ENCODE measurements around the gene NTRK1. TPM values are rescaled to one million over a fixed set of nuclear protein-coding genes. Genes with fewer than 3 reads are reported as not detected.

NTRK1 gene
- 1 to 10 TPM; 4.4 to 6.1 TPM for total RNA-seq

DNA sequence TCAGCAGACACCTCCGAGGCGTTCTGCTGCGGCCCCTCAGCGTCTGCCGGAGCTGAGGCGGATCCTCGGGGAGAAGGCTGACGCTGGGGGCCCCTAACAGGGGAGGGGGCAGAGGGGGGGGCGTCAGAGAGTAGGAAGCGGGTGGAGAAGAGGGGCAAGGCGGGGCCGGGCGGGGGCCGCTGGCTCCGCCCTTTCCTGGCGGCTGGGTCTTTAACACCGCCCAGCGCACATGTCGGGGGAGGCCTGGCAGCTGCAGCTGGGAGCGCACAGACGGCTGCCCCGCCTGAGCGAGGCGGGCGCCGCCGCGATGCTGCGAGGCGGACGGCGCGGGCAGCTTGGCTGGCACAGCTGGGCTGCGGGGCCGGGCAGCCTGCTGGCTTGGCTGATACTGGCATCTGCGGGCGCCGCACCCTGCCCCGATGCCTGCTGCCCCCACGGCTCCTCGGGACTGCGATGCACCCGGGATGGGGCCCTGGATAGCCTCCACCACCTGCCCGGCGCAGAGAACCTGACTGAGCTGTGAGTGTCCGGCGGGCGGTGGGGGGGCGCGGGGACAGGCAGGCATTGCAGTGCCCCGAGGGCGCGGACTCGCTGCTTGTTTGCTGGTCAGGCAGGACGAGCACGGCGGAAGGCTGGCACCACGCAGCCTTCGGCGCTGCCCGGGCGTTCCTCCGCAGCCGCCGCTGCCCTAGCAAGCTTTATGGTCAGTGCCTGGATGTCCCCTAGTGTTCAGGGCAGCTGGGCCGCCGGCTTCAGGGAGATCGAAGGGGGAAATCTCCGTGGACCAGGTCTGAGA is at the start of gene NTRK1:
NTRK1 (plus strand) TSS at position 238 of the 796 bp plus-strand sequence; CDS start at position 308, 70 bp downstream.
- Mint-ChIP-seq H3K27ac (no peak within 1 kb of the TSS), H3K4me1 (peaks cover 29% of the 10 kb centered on the region)

DNA sequence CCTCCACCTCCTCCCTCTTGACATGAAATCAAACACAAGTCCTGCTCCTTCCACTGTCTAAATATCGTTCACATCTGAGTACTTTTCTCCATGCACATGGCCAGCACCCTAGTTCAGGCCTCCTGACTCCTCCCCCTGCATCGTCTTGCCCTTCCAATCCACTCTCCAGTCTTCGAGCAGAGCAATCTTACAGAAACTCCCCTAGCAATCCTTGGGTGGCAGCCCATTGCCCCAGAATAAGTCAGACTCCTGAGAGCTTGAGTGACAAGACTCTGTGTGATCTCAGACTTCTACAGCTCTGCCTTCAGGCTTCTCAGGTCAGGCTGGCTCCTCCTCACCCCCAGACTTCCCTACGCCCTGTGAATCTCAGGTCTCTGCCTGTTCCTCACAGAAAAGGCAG is 49.5 kb upstream of the NTRK1 start:
- DNase-seq, result peak; percentile 12
- H3K36me3 Mint-ChIP-seq (ENCODE audit: low read depth), result peaks cover 92% of the 10 kb centered on the region
- POLR2A ChIA-PET, result no interaction called here
- peak overlapping the region; percentile 100 for H3K27ac Mint-ChIP-seq
- peak overlapping the region; percentile 93 for H3K4me3 Mint-ChIP-seq
- intact Hi-C loops (cut with DNase I, micrococcal nuclease), result loop anchor here in 1 of 2 experiments (5.0 kb wide), 1 partner anchor 51 kb away; the partner anchor contains the start of gene NTRK1
- ATAC-seq, result no peak
- no peaks in the 10 kb centered on the region for H3K27me3 Mint-ChIP-seq
- CTCF ChIA-PET, result interaction anchor here (0.7 to 2.3 kb wide), 5 partner anchors 10 to 358 kb away, joined by 3 to 8 read pairs (median 6); partner anchors contain the start of genes INSRR and NTRK1
- peaks cover 70% of the 10 kb centered on the region for H3K4me1 Mint-ChIP-seq
- no peaks in the 10 kb centered on the region for H3K9me3 Mint-ChIP-seq (ENCODE audit: low read depth)

More for the DNA sequence above, at the start of gene NTRK1:
- POLR2A ChIA-PET, result interaction anchor here (0.6 to 2.0 kb wide), 5 partner anchors 45 to 158 kb away, joined by 3 to 7 read pairs (median 4); no protein-coding TSS in a partner anchor
- intact Hi-C loops (cut with DNase I, micrococcal nuclease), result loop anchor here (1.0 to 5.0 kb wide), 10 partner anchors 22 to 174 kb away; partner anchors contain the start of gene SH2D2A (in 1 of the 2)
- Mint-ChIP-seq H3K36me3 (ENCODE audit: low read depth) (no peaks in the 10 kb centered on the region), H3K27me3 (peaks cover 45% of the 10 kb centered on the region), H3K9me3 (ENCODE audit: low read depth) (no peaks in the 10 kb centered on the region), H3K4me3 (peak within 1 kb of the TSS; percentile 56)
- ATAC-seq, result peak; percentile 63
- DNase-seq, result peak; percentile 76
- CTCF ChIA-PET, result interaction anchor here (0.5 to 6.7 kb wide), 36 partner anchors 11 to 350 kb away, joined by 3 to 109 read pairs (median 5); partner anchors contain the start of genes ISG20L2, METTL25B, MRPL24 and PRCC

DNA sequence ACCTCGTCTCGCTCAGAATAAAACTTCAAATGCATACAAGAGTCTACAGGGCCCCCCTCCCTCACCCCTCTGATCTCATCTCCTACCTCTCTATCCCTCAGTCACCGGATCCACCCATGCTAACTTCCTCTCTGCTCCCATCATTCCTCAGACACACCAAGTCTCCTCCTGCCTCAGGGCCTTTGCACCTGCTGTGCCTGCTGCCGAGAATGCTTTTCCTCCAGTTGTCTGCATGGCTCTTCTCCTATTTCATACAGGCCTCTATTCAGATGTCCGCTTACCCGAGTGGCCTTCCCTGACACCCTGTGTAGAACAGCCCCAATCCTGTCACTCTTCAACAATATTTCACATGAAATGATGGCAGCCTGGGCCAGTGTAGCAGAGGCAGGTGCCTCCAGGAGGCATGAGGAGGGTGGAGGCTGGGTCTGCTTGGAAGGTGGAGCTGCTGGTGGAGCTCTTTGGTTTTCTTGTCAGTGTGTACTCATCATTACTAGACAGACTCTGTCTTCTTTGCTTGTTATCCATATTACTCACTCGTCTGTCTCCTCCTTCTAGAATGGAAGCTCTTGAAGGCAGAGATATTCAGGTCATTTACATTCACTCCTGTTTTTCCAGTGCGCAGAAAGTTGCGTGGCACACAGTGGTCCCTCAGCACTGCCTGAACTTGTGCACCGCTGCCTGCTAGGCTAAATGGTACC is 48.2 kb upstream of the NTRK1 start:
- H3K27ac Mint-ChIP-seq, result peak overlapping the region; percentile 100
- CTCF ChIA-PET, result interaction anchor here (0.6 to 5.6 kb wide), 6 partner anchors 10 to 86 kb away, joined by 3 to 28 read pairs (median 4); partner anchors contain the start of gene NTRK1
- peaks cover 70% of the 10 kb centered on the region for H3K4me1 Mint-ChIP-seq
- no peak for ATAC-seq
- H3K36me3 Mint-ChIP-seq (ENCODE audit: low read depth), result peaks cover 85% of the 10 kb centered on the region
- peak; percentile 37 for DNase-seq
- H3K27me3 Mint-ChIP-seq, result no peaks in the 10 kb centered on the region
- intact Hi-C loops (cut with DNase I, micrococcal nuclease), result loop anchor here in 1 of 2 experiments (5.0 kb wide), 1 partner anchor 50 kb away; the partner anchor contains the start of gene NTRK1
- peak overlapping the region; percentile 93 for H3K4me3 Mint-ChIP-seq
- H3K9me3 Mint-ChIP-seq (ENCODE audit: low read depth), result no peaks in the 10 kb centered on the region
- POLR2A ChIA-PET, result interaction anchor here (1.0 to 1.1 kb wide), 2 partner anchors 45 to 47 kb away, joined by 3 read pairs; partner anchors contain the start of gene PRCC

DNA sequence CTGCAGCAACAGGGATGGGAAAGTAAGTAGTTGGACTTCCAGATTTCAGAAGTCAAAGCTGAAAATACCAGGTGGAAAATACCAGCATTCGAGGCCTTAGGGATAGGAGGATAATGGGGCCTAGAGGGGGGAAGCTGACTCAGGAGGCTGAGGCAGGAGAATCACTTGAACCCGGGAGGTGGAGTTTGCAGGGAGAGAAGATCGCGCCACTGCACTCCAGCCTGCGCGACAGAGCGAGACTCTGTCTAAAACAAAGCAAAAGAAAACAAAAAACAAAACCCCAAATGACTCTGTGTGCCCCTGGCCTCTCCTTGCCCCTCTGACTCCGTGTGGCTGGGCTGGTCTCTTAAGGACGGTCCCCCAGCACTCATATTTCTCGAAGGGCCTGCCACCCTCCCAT is 47.4 kb upstream of the NTRK1 start:
- Mint-ChIP-seq H3K4me1 (peaks cover 66% of the 10 kb centered on the region), H3K4me3 (peak overlapping the region; percentile 93), H3K27ac (peak overlapping the region; percentile 100), H3K27me3 (no peaks in the 10 kb centered on the region), H3K36me3 (ENCODE audit: low read depth) (peaks cover 76% of the 10 kb centered on the region), H3K9me3 (ENCODE audit: low read depth) (no peaks in the 10 kb centered on the region)
- DNase-seq (no peak), ATAC-seq (no peak)
- CTCF ChIA-PET, result interaction anchor here (1.0 to 5.6 kb wide), 6 partner anchors 9 to 87 kb away, joined by 3 to 28 read pairs (median 5); partner anchors contain the start of genes INSRR and NTRK1
- intact Hi-C loops (cut with DNase I, micrococcal nuclease), result loop anchor here in 1 of 2 experiments (5.0 kb wide), 1 partner anchor 49 kb away; the partner anchor contains the start of gene NTRK1
- POLR2A ChIA-PET, result interaction anchor here (0.9 to 1.1 kb wide), 3 partner anchors 11 to 46 kb away, joined by 3 read pairs; partner anchors contain the start of gene PRCC

DNA sequence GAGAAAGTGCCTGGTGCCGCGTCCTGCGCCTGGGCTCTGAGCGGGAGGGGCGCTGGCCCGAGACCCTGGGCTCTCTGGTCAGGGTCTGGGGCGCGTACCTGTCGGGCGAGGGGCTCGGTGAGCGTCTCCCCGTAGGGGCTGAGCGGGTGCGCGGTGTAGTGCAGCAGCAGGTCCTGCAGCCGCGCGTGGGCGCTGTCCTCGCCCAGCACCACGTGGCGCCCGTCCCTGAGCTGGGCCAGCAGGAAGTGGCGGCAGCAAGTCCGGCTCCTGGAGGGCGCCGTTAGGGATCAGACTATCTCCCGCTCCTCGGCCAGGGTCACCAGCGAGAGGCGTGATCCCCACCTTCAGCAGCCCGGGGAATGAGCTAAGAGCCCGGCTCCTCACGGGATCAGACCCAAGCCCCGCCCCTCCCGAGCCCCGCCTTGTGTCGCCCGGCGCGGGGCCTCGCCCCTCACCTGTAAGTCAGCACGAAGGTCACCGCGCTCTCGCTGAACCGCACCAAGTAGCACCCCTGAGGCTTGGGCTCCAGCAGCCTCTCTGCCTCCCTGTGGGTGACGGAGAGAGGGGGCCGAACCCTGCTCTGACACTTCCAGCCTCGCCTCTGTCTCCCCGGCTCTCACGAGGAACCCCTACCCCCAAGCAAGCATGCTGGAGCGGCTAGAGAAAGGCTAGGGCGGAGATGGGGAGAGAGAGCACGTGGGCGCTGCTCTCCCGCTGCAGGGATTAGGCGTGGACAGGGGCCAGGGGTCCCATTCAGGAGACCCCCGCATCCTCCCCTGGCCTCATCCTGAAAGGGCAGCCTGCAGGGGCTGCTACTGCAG is 46.7 kb upstream of the NTRK1 start:
- intact Hi-C loops (cut with DNase I, micrococcal nuclease), result loop anchor here in 1 of 2 experiments (2.0 to 5.0 kb wide), 3 partner anchors 13 to 48 kb away; partner anchors contain the start of genes NTRK1 and PRCC
- H3K36me3 Mint-ChIP-seq (ENCODE audit: low read depth), result peaks cover 71% of the 10 kb centered on the region
- H3K27me3 Mint-ChIP-seq, result no peaks in the 10 kb centered on the region
- no peaks in the 10 kb centered on the region for H3K9me3 Mint-ChIP-seq (ENCODE audit: low read depth)
- peak overlapping the region; percentile 93 for H3K4me3 Mint-ChIP-seq
- ATAC-seq (peak; percentile 38), DNase-seq (peak; percentile 86)
- H3K4me1 Mint-ChIP-seq, result peaks cover 61% of the 10 kb centered on the region
- ChIA-PET CTCF (interaction anchor here (0.7 to 5.6 kb wide), 7 partner anchors 8 to 88 kb away, joined by 3 to 28 read pairs (median 4); partner anchors contain the start of gene INSRR), POLR2A (interaction anchor here (0.7 to 1.1 kb wide), 5 partner anchors 11 to 85 kb away, joined by 3 to 5 read pairs (median 3); partner anchors contain the start of genes ISG20L2 and PRCC)
- peak overlapping the region; percentile 100 for H3K27ac Mint-ChIP-seq

DNA sequence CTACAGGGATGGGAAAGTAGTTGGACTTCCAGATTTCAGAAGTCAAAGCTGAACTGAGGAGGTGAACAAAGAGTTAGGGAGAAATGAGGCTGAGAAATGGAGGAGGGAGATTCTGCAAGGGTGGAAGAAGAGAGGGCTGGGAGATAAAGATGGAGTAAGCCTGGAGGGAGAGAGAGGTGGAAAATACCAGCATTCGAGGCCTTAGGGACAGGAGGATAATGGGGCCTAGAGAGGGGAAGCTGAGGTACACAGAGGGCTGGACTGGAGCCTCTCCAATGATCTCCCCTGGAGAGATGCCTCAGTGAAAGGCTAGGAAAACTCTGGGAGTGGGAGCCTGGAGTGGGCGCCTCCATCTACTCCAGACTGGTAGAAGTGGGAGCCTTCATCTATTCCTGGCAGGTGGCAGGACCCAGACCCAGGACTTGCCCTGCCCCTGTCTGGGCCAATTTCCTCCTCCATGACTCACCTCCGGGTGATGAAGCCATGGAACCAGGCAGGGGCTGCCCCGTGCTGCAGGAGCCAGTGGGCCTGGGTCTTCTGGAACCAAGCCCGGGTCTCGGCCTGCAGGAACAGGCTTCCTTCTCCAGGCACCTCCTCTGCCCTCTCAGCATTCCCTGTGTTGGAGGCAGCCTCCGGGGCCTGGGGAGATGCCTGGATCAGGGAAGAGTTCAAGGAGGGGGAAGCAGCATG is 45.9 kb upstream of the NTRK1 start:
- ChIA-PET POLR2A (interaction anchor here (0.9 to 1.1 kb wide), 3 partner anchors 23 to 48 kb away, joined by 3 to 5 read pairs (median 3); partner anchors contain the start of gene PRCC), CTCF (interaction anchor here (0.7 to 5.6 kb wide), 8 partner anchors 8 to 88 kb away, joined by 3 to 28 read pairs (median 4); partner anchors contain the start of gene INSRR)
- Mint-ChIP-seq H3K4me1 (peaks cover 56% of the 10 kb centered on the region), H3K36me3 (ENCODE audit: low read depth) (peaks cover 65% of the 10 kb centered on the region), H3K9me3 (ENCODE audit: low read depth) (no peaks in the 10 kb centered on the region), H3K27ac (peak overlapping the region; percentile 100), H3K27me3 (no peaks in the 10 kb centered on the region), H3K4me3 (peak overlapping the region; percentile 93)
- intact Hi-C loops (cut with DNase I, micrococcal nuclease), result loop anchor here in 1 of 2 experiments (2.0 to 5.0 kb wide), 3 partner anchors 14 to 48 kb away; partner anchors contain the start of genes NTRK1 and PRCC
- ATAC-seq, result no peak
- peak; percentile 74 for DNase-seq

DNA sequence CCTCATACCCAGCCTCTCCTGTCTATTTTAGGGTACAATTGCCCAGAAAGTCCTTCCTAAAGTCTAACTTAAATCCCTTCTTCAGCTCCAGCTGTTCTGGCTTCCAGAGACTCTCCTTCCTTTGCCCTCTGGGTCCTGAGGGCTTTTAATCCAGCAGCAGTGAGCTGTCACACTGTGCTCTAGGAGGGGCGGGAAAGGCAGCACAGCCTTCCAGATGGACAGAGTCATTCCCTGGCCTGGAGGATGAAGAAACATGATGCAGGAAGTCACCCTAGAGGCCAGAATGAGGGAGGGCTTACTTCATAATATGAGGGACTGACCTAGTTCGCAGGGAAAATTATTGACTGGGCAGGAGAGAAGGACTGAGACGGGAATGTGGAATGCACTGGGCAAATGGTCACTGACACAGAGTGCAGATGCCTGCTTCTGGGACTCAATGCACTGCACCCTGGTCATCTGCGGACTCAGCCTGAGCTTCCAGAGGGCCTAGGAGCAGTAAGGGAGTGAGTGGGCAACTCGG is 45.3 kb upstream of the NTRK1 start:
- Mint-ChIP-seq H3K4me3 (peak overlapping the region; percentile 93), H3K27ac (peak overlapping the region; percentile 100), H3K9me3 (ENCODE audit: low read depth) (no peaks in the 10 kb centered on the region), H3K27me3 (no peaks in the 10 kb centered on the region), H3K4me1 (peaks cover 51% of the 10 kb centered on the region), H3K36me3 (ENCODE audit: low read depth) (peaks cover 60% of the 10 kb centered on the region)
- ChIA-PET POLR2A (interaction anchor here (0.6 to 2.1 kb wide), 3 partner anchors 46 to 617 kb away, joined by 3 to 6 read pairs (median 3); partner anchors contain the start of genes ISG20L2 and METTL25B), CTCF (interaction anchor here (0.6 to 5.6 kb wide), 5 partner anchors 22 to 89 kb away, joined by 3 to 28 read pairs (median 8); partner anchors contain the start of genes INSRR and NTRK1)
- ATAC-seq, result no peak
- intact Hi-C loops (cut with DNase I, micrococcal nuclease), result loop anchor here in 1 of 2 experiments (2.0 kb wide), 2 partner anchors 15 to 49 kb away; partner anchors contain the start of gene PRCC
- peak; percentile 5 for DNase-seq

DNA sequence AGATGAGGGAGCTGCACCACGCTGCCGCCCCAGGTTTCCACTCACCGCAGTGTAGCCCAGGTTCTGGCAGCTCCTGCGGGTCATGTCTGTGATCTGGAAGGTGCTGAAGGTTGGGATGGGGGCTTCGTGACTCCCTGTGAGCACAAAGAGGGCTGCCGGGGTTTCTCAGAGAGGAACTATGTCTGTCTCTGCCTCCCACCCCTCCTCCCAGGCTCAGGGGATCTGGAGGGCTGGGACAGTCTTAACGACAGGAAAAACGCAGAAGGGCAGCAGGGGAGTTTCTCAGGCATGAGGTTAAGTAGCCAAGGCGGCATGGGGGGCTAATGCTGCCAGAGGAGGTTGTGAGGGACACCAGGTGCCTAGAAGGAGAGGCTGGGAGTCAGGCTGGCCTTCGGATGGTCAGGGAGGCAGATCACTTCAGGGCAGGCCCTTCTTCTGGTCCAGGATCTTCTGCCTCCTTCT is 44.7 kb upstream of the NTRK1 start:
- no peak for ATAC-seq
- H3K27ac Mint-ChIP-seq, result peak overlapping the region; percentile 100

More for the DNA sequence above, 44.7 kb upstream of the NTRK1 start:
- Mint-ChIP-seq H3K27me3 (no peaks in the 10 kb centered on the region), H3K4me1 (peaks cover 52% of the 10 kb centered on the region), H3K4me3 (peak overlapping the region; percentile 93), H3K36me3 (ENCODE audit: low read depth) (peaks cover 56% of the 10 kb centered on the region), H3K9me3 (ENCODE audit: low read depth) (no peaks in the 10 kb centered on the region)
- DNase-seq, result peak; percentile 22
- intact Hi-C loops (cut with DNase I, micrococcal nuclease), result loop anchor here (1.0 to 2.0 kb wide), 10 partner anchors 15 to 322 kb away; partner anchors contain the start of genes ISG20L2 (in 2 of the 2), METTL25B (in 2 of the 2), PRCC (in 2 of the 2) and ETV3 (in 1 of the 2)
- ChIA-PET POLR2A (interaction anchor here (0.6 to 2.1 kb wide), 2 partner anchors 87 to 617 kb away, joined by 3 to 6 read pairs; partner anchors contain the start of genes ISG20L2 and METTL25B), CTCF (interaction anchor here (0.6 to 5.6 kb wide), 8 partner anchors 13 to 90 kb away, joined by 3 to 28 read pairs (median 3); partner anchors contain the start of genes INSRR, ISG20L2, METTL25B and NTRK1)

Measured in activated CD4-positive, alpha-beta T cell treated with anti-CD3 and anti-CD28 coated beads for 36 hours (primary cell).